ENCODE results near the gene MAGI2. TPM values are rescaled to one million over a fixed set of nuclear protein-coding genes. Genes with fewer than 3 reads are reported as not detected.

The MAGI2 gene
- polyA plus RNA-seq, 5 donors = 5.3 to 7.8 (median 6.6) TPM

DNA sequence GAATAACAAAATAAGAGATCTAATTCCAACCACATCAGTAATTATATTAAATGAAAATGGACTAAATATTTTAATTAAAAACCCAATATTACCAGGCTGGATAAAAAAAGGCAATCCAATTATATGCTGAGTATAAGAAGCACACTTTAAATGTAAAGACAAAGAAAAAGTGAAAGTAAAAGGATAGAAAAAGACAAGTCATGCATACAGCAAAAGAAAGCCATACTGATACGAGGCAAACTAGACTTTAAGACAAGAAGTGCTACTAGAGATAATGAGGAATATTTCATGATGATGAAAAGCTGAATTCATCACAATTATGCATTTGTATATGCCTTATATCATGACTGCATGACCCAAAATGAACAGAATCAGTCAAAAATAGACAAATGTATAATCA lies 1026.3 kb downstream of the MAGI2 start:
- DNase-seq = no peak

- no peak for DNase-seq
Observed at GRCh38 chr7:78420001-78420400, 1033.5 kb downstream of the MAGI2 start.

DNA sequence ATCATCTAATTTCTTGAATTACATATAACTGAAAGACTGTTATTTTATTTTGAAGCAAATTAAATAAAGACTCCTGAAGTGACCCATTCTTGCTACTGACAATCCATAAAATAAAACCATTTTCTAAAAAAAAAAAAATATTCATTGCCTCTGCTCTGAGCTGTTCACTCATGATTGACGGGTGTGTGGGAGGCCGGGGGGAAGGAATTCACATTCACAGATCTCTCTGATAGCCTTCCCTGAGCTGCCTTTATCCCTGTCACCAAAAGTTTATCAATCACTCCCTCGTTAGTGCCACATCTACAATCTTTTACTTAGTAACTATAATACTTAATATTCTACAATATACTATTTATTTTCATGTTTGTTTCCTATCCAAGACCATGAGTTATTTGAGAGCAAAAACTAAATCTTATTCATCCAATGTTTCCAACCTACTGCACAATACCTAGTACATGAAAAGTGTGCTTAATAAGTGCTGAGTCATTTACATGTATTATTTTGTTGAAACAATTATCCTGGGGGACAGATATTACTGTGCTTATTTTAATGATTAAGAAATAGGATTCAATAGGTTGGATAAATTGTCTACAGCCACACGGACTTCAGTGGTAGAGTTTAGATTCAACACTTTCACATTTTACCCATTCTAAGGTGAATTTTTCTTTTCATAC lies 1036.2 kb downstream of the MAGI2 start:
- no peak for DNase-seq

GRCh38 chr7:78413568-78413967 lies 1039.9 kb downstream of the MAGI2 start:
- DNase-seq = no peak

DNA sequence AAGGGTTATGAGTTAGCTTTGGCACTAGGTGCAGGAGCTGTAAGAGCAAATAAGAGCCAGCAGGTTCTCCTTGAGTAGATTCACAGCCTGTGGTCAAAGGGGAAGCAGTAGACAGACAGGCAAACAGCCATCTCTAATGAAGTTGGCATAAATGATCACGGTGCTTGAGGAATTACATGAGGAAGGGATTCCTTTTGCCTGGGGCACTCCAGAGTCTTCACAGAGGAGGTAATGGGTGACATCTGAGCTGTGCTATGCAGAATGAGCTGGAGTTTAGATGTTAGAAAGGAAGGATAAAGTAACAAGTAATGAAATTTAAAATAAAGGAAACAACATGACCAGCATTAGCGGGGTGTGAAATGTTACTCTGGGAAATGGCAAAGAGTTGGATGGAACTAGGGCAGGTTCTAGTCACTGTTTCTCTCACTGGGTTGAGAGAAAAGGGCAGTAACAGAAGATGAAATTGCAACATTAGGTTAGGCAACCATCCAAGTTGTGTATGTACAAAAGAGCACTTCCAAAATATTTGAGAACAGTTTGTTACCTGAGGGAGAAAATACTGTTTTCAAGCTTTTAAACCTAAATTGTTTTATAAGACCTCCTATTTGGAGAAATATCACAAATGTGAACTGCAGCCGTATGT lies 1041.1 kb downstream of the MAGI2 start:
- DNase-seq = no peak

- no peak for DNase-seq
Observed at GRCh38 chr7:78407031-78407430, 1046.4 kb downstream of the MAGI2 start.

GRCh38 chr7:78406531-78406930 lies 1046.9 kb downstream of the MAGI2 start:
- no peak for DNase-seq

DNA sequence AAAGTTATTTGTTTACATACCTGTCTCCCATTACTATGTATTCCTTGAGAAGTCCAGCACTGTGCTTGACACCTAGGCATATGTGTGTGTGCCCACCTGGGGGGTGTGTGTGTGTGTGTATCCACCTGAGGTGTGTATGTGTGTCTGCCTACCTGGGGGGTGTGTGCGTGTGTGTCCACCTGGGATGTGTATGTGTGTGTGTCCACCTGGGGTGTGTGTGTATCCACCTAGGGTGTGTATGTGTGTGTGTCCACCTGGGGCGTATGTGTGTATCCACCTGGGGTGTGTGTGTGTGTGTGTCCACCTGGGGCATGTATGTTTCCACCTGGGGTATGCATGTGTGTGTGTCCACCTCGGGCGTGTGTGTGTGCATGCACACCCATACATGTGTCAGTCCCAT lies 1051.4 kb downstream of the MAGI2 start:
- no peak for DNase-seq

DNA sequence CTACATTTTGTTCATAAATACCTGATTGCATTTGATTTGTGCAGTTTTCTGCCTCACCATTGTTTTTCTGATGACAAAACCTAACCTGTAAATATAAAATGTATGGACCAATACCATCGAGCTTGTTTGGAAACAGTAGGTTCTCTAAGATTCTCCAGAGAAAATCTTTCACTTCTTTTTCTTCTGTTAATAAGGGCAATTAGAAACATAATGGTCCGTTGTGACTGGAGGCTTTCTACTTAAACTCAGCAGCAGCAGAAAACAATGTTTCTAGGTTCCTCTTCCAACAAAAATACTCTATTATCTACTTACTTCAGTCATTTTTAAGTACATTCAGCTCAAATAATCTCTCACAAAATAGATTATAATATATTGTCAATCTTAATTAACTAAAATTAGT lies 1053.4 kb downstream of the MAGI2 start:
- no peak for DNase-seq

GRCh38 chr7:78399033-78399769 lies 1054.3 kb downstream of the MAGI2 start:
- DNase-seq = no peak

DNA sequence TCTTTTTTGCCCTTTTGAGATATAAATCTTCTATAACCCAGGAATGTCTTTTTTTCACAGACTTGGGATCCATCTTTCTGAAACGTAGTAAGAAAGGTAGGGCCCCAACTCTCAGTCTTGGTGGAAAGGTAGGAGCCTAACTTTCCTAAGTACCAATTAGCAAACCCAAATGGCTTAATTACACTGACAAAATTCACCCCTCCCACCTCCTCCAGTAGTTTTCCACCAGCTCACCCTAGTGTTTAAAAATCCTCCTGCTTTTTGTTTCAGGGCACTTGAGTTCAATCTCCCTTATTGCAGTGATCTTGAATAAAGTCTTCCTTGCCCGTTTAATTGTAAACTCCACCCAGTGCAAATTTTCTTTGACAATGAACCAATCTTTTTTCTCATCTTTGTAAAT lies 1054.9 kb downstream of the MAGI2 start:
- DNase-seq = no peak

DNA sequence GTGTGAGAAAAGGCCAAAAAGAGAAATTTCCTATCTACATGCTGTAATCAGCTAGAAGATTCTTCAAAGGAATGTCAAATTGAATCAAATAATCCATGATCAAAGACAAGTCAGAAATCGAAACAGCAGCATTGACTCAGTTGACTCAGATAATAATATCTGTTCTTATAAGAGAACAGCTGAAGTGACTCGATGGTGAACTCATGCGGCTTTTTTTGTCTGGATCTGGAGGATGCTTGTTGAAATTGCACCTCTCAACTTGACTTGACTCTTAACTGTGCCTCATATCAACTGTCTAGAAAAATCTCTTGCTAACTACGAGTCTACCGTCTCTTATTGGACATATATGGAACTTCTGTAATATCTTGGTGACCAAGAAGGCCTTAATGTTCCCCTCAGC lies 1055.4 kb downstream of the MAGI2 start:
- no peak for DNase-seq

GRCh38 chr7:78396210-78396609 lies 1057.3 kb downstream of the MAGI2 start:
- DNase-seq = no peak

DNA sequence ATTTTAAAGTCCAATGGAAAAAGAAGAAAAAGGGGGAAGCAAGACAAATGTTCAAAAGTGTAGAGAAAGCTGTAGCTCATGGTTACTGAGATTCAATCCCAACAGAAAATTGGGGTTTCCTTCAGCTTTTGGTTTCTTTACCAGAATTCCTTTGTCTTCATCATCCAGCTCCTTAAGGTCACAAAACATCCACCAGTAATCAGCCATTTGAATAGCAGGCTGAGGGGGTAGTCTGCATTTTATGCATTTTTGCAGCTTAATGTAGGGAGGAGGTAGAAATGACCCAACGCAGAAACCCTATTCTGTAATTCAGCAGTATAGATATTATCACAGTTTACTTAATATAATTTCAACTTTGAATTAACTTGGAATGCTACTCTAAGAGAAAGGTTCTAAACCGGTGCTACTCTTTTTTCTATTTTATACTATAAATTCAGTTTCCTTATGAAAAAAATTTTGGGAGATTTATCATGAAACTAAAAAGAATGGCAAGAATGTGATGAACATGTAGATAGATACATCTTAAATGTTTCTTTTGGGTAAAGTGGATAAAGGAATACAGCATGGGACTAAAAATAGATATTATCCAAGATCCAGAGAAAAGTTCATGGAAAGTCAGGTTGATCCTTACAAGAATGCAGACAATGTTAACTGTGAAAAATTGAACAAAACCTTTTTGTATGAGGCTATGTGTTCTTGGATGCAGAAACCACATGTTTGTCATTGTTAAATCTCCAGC lies 1058.0 kb downstream of the MAGI2 start:
- DNase-seq = no peak

DNA sequence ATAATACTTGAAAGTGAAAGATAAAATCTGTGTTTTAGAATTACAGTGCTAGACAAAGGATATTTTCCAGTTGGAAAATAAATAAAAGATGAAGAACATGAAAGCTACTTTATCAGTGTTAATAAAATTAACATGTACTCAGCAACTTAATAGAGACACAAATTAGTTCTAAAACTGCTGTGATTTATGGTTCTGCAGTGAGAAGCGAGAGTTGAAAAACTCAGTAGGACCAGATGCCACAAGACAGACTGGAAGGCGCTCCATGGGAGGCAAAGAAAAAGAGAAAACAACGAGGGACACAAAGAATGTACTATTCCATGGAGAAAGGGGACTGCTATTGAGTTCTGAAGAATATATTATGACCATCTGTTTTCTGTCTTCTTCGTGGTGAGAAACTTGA lies 1064.4 kb downstream of the MAGI2 start:
- DNase-seq = no peak

DNA sequence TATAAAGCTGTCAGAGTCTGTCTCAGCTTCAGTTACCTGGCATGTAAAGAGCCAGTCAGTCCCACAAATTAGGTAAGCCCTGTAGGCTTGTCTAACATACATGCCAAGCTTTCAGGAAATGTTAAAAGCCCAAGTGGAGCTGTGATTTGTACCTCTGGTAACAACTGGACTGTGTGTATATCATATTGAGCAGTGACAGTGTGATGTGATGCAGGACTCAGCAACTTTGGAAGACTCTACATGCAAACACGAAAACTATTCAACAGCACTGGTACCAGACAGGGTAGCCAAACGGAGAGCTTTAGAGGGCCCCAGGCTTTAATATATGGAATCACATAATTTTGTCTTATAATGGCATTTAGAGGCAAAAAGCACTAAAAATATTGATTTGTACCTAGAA lies 1066.9 kb downstream of the MAGI2 start:
- no peak for DNase-seq

- DNase-seq = no peak
Observed at GRCh38 chr7:78383096-78383880, 1070.2 kb downstream of the MAGI2 start.

- DNase-seq = no peak
Observed at GRCh38 chr7:78379148-78379547, 1074.3 kb downstream of the MAGI2 start.

DNA sequence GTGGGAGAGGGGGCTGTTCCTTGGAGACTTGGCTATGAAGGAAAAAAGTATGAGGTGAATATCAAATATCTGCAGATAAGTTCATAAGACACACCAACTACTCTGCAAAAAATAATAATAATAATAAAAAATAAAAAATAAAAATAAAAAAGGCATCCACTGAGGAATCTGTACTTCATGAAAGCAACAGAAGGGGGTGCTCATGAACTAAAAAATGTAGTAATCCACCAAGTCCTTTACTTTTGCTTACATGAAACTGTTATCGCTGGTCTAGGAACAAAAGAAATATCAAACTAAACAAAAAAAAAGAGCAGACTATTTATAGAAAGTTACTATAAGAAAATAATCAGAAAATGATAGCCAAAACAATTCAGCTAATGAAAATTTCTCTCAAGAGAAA lies 1075.9 kb downstream of the MAGI2 start:
- no peak for DNase-seq

- no peak for DNase-seq
Observed at GRCh38 chr7:78370936-78371335, 1082.5 kb downstream of the MAGI2 start.

DNA sequence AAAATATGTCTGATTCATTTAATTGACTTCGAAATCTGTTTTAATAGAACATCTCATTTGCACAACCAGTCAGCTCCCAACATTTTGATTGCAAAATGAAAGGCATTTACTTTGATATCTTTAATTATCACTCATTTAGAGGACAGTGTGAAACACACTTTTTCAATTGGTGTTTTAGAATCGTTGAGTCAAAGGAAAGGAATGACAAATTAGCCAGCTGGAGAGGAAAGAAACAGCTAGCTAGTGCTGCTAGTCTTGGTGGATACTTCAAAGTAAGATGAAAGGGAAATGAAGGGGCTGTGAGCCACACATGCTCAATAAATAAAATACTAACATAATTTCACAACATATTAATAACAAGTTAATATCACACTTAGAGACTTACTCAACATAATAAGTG lies 1084.7 kb downstream of the MAGI2 start:
- DNase-seq = no peak
